ENCODE measurements around the gene ADAM10. TPM values are rescaled to one million over a fixed set of nuclear protein-coding genes. Genes with fewer than 3 reads are reported as not detected.

ADAM10 gene
- total RNA-seq, 1 donor from 2014 or later = 243 TPM

DNA sequence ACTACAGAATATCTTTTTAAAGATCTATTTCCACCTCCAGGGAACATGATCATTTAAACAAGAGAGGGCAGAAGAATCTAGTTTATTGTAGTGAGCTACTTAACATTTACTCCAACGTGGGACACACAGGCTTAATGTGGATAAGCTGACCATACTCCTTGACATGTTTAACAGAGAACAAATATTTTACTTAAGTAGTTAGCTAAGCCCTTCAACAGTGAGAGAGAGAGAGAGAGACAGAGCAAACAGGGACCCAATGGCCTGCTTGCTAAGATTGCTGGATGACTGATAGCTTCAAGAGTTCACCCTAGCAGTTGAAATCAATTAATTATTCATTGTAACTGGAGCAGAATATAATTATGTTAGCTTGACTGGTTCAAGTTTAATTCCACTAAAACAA, 158.6 kb downstream of the ADAM10 start:
- Histone ChIP-seq H3K27ac (ENCODE audit: low read depth, low read length) (no peak overlapping the region), H3K27me3 (ENCODE audit: insufficient read depth, low read length) (no peaks in the 10 kb centered on the region), H3K9me3 (ENCODE audit: insufficient read depth, low read depth, low read length) (no peaks in the 10 kb centered on the region), H2AFZ (ENCODE audit: low read depth, low read length) (no peak overlapping the region), H3K9ac (ENCODE audit: low read length) (no peak overlapping the region), H3K4me3 (ENCODE audit: insufficient read depth, low read depth, low read length) (no peak overlapping the region), H3K4me2 (ENCODE audit: low read length) (no peak overlapping the region), H4K20me1 (ENCODE audit: insufficient read depth, low read length) (no peaks in the 10 kb centered on the region), H3K4me1 (ENCODE audit: insufficient read depth, low read length) (no peaks in the 10 kb centered on the region), H3K36me3 (ENCODE audit: insufficient read depth, low read length) (no peaks in the 10 kb centered on the region), H3K79me2 (ENCODE audit: insufficient read depth, low read length) (no peaks in the 10 kb centered on the region)
- Mint-ChIP-seq H3K27ac (ENCODE audit: unreplicated experiment) (no peak overlapping the region), H3K27me3 (ENCODE audit: low read depth, unreplicated experiment) (no peaks in the 10 kb centered on the region), H3K4me1 (ENCODE audit: low read depth, unreplicated experiment) (peaks cover 5% of the 10 kb centered on the region), H3K4me3 (ENCODE audit: unreplicated experiment) (no peak overlapping the region), H3K9me3 (ENCODE audit: unreplicated experiment) (no peaks in the 10 kb centered on the region), H3K36me3 (ENCODE audit: low read depth, unreplicated experiment) (peaks cover 8% of the 10 kb centered on the region)
- FAIRE-seq = no peak
- peak; percentile 10 for DNase-seq (ENCODE audit: low read depth)
- TF ChIP-seq, protein P1, sequence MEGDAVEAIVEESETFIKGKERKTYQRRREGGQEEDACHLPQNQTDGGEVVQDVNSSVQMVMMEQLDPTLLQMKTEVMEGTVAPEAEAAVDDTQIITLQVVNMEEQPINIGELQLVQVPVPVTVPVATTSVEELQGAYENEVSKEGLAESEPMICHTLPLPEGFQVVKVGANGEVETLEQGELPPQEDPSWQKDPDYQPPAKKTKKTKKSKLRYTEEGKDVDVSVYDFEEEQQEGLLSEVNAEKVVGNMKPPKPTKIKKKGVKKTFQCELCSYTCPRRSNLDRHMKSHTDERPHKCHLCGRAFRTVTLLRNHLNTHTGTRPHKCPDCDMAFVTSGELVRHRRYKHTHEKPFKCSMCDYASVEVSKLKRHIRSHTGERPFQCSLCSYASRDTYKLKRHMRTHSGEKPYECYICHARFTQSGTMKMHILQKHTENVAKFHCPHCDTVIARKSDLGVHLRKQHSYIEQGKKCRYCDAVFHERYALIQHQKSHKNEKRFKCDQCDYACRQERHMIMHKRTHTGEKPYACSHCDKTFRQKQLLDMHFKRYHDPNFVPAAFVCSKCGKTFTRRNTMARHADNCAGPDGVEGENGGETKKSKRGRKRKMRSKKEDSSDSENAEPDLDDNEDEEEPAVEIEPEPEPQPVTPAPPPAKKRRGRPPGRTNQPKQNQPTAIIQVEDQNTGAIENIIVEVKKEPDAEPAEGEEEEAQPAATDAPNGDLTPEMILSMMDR (IDR thresholded peaks at IDR 0.05; ENCODE audit: insufficient read depth, low read depth, low read length) = no peak
- TF ChIP-seq EZH2 (IDR thresholded peaks at IDR 0.05; ENCODE audit: insufficient read depth, low read length) = no peak

DNA sequence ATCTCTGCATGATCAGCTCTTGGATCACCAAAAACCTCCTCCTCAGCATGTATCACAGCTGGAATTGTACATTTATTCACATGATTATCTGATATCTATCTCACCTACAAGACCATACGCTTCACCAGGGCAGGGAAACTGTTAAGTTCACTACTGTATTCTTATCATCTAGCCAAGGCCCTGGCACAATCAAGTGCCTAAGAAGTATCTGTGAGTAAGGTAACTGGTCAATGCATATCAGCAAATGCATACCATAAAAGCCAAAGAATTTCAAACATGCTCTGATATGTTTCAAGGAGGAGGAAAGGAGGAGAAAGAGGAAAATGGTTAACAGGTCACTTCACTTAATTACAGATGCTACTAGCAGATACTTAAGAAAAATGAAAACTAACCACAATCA, 159.3 kb downstream of the ADAM10 start:
- DNase-seq (ENCODE audit: low read depth) (peak; percentile 42), FAIRE-seq (no peak)
- Histone ChIP-seq H2AFZ (ENCODE audit: low read depth, low read length) (no peak overlapping the region), H3K27me3 (ENCODE audit: insufficient read depth, low read length) (no peaks in the 10 kb centered on the region), H3K27ac (ENCODE audit: low read depth, low read length) (no peak overlapping the region), H3K9me3 (ENCODE audit: insufficient read depth, low read depth, low read length) (no peaks in the 10 kb centered on the region), H3K4me3 (ENCODE audit: insufficient read depth, low read depth, low read length) (no peak overlapping the region), H3K4me2 (ENCODE audit: low read length) (no peak overlapping the region), H3K9ac (ENCODE audit: low read length) (no peak overlapping the region), H4K20me1 (ENCODE audit: insufficient read depth, low read length) (no peaks in the 10 kb centered on the region), H3K36me3 (ENCODE audit: insufficient read depth, low read length) (no peaks in the 10 kb centered on the region), H3K79me2 (ENCODE audit: insufficient read depth, low read length) (no peaks in the 10 kb centered on the region), H3K4me1 (ENCODE audit: insufficient read depth, low read length) (no peaks in the 10 kb centered on the region)
- Mint-ChIP-seq H3K4me1 (ENCODE audit: low read depth, unreplicated experiment) (peaks cover 10% of the 10 kb centered on the region), H3K4me3 (ENCODE audit: unreplicated experiment) (no peak overlapping the region), H3K36me3 (ENCODE audit: low read depth, unreplicated experiment) (peaks cover 8% of the 10 kb centered on the region), H3K9me3 (ENCODE audit: unreplicated experiment) (no peaks in the 10 kb centered on the region), H3K27me3 (ENCODE audit: low read depth, unreplicated experiment) (no peaks in the 10 kb centered on the region), H3K27ac (ENCODE audit: unreplicated experiment) (no peak overlapping the region)
- TF ChIP-seq EZH2 (IDR thresholded peaks at IDR 0.05; ENCODE audit: insufficient read depth, low read length) = no peak
- TF ChIP-seq, protein P1 (IDR thresholded peaks at IDR 0.05; ENCODE audit: insufficient read depth, low read depth, low read length) = no peak

DNA sequence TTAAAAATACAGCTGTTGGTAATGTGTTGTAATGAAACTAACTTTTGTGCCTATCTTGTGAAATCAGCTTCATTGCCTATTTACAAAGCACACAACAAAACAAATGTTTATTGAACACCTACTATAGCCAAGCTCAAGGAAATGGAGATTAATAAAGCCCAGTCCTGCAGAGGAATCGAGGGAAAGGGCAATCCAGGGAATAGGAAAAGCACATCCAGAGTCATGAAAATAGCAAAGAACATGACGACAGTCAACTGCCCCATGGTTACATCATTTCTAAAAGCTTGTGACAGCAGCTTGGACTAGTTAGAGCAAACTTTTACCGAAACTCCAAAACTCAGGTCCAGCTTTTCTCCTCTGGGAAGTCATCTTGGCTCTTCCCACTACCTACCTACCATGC, 160.5 kb downstream of the ADAM10 start:
- H3K4me3 ChIP-seq (ENCODE audit: insufficient read depth, low read depth, low read length) = no peak overlapping the region
- H3K36me3 ChIP-seq (ENCODE audit: insufficient read depth, low read length) = no peaks in the 10 kb centered on the region
- TF ChIP-seq EZH2 (IDR thresholded peaks at IDR 0.05; ENCODE audit: insufficient read depth, low read length) = no peak
- TF ChIP-seq, protein P1 (IDR thresholded peaks at IDR 0.05; ENCODE audit: insufficient read depth, low read depth, low read length) = no peak
- H3K4me1 Mint-ChIP-seq (ENCODE audit: low read depth, unreplicated experiment) = peaks cover 10% of the 10 kb centered on the region
- no peaks in the 10 kb centered on the region for H3K9me3 ChIP-seq (ENCODE audit: insufficient read depth, low read depth, low read length)
- FAIRE-seq (no peak), DNase-seq (ENCODE audit: low read depth) (no peak)
- no peak overlapping the region for H3K27ac ChIP-seq (ENCODE audit: low read depth, low read length)
- H3K79me2 ChIP-seq (ENCODE audit: insufficient read depth, low read length) = no peaks in the 10 kb centered on the region
- H3K4me1 ChIP-seq (ENCODE audit: insufficient read depth, low read length) = no peaks in the 10 kb centered on the region
- no peak overlapping the region for H3K4me2 ChIP-seq (ENCODE audit: low read length)
- no peak overlapping the region for H2AFZ ChIP-seq (ENCODE audit: low read depth, low read length)
- no peak overlapping the region for H3K9ac ChIP-seq (ENCODE audit: low read length)
- peaks cover 2% of the 10 kb centered on the region for H3K27me3 Mint-ChIP-seq (ENCODE audit: low read depth, unreplicated experiment)
- no peaks in the 10 kb centered on the region for H4K20me1 ChIP-seq (ENCODE audit: insufficient read depth, low read length)
- peaks cover 8% of the 10 kb centered on the region for H3K36me3 Mint-ChIP-seq (ENCODE audit: low read depth, unreplicated experiment)
- H3K27me3 ChIP-seq (ENCODE audit: insufficient read depth, low read length) = no peaks in the 10 kb centered on the region
- H3K27ac Mint-ChIP-seq (ENCODE audit: unreplicated experiment) = no peak overlapping the region
- H3K4me3 Mint-ChIP-seq (ENCODE audit: unreplicated experiment) = no peak overlapping the region
- peaks cover 4% of the 10 kb centered on the region for H3K9me3 Mint-ChIP-seq (ENCODE audit: unreplicated experiment)
